Activated naive CD4-positive, alpha-beta T cell treated with anti-CD3 and anti-CD28 coated beads, Interleukin-2, amount 50 U/mL, for 16 hours (primary cell): ENCODE results near the gene TMEM229A.
"Not testable (repeated sequence)": the region's sequence is repeated elsewhere in the genome, so short reads cannot be mapped to it uniquely, and the experiment has no call there.

Source experiments
- DNase-seq: peaks from one replicate; pipeline ENCODE4 v3.0.0-alpha.2; 2020

Gene TMEM229A

GRCh38 chr7:124032369-124033094 is at the start of gene TMEM229A:
Gene TMEM229A (minus strand): TSS chr7:124033067. CDS start chr7:124033003, 64 bp downstream.
- DNase-seq, result no peak

- not testable (repeated sequence) for DNase-seq
Observed at GRCh38 chr7:124082234-124082633, 49.4 kb upstream of the TMEM229A start.

- DNase-seq, result no peak
Observed at GRCh38 chr7:124077546-124077945, 44.7 kb upstream of the TMEM229A start.

GRCh38 chr7:124076841-124077240 is 44.0 kb upstream of the TMEM229A start:
- DNase-seq, result no peak

GRCh38 chr7:124074007-124074406 is 41.1 kb upstream of the TMEM229A start:
- no peak for DNase-seq

- DNase-seq, result no peak
Observed at GRCh38 chr7:124073310-124073645, 40.4 kb upstream of the TMEM229A start.

- no peak for DNase-seq
Observed at GRCh38 chr7:124072603-124073309, 39.9 kb upstream of the TMEM229A start.

GRCh38 chr7:124071843-124072242 is 39.0 kb upstream of the TMEM229A start:
- DNase-seq, result no peak

- DNase-seq, result no peak
Observed at GRCh38 chr7:124062171-124062570, 29.3 kb upstream of the TMEM229A start.

GRCh38 chr7:124060528-124060927 is 27.7 kb upstream of the TMEM229A start:
- no peak for DNase-seq

- DNase-seq, result no peak
Observed at GRCh38 chr7:124059375-124059774, 26.5 kb upstream of the TMEM229A start.

GRCh38 chr7:124058515-124058914 is 25.6 kb upstream of the TMEM229A start:
- no peak for DNase-seq

- no peak for DNase-seq
Observed at GRCh38 chr7:124057872-124058271, 25.0 kb upstream of the TMEM229A start.

GRCh38 chr7:124056234-124056633 is 23.4 kb upstream of the TMEM229A start:
- DNase-seq, result no peak

- DNase-seq, result no peak
Observed at GRCh38 chr7:124051681-124052377, 19.0 kb upstream of the TMEM229A start.

GRCh38 chr7:124042826-124043225 is 10.0 kb upstream of the TMEM229A start:
- no peak for DNase-seq

GRCh38 chr7:124041439-124041838 is 8.6 kb upstream of the TMEM229A start:
- no peak for DNase-seq

- DNase-seq, result not testable (repeated sequence)
Observed at GRCh38 chr7:124037902-124038301, 5.0 kb upstream of the TMEM229A start.

GRCh38 chr7:124035706-124036105 is 2.8 kb upstream of the TMEM229A start:
- DNase-seq, result no peak

- no peak for DNase-seq
Observed at GRCh38 chr7:124034754-124035100, 1.9 kb upstream of the TMEM229A start.

- no peak for DNase-seq
Observed at GRCh38 chr7:124033807-124034753, 1.2 kb upstream of the TMEM229A start.

- no peak for DNase-seq
Observed at GRCh38 chr7:124033095-124033806, 384 bp upstream of the TMEM229A start.
